ENCODE results near the gene XPA.
A peak's percentile ranks its signal among the peaks of the same experiment; 100 is the strongest.
"Not testable (repeated sequence)": the region's sequence is repeated elsewhere in the genome, so short reads cannot be mapped to it uniquely, and the experiment has no call there.

Gene XPA

DNA sequence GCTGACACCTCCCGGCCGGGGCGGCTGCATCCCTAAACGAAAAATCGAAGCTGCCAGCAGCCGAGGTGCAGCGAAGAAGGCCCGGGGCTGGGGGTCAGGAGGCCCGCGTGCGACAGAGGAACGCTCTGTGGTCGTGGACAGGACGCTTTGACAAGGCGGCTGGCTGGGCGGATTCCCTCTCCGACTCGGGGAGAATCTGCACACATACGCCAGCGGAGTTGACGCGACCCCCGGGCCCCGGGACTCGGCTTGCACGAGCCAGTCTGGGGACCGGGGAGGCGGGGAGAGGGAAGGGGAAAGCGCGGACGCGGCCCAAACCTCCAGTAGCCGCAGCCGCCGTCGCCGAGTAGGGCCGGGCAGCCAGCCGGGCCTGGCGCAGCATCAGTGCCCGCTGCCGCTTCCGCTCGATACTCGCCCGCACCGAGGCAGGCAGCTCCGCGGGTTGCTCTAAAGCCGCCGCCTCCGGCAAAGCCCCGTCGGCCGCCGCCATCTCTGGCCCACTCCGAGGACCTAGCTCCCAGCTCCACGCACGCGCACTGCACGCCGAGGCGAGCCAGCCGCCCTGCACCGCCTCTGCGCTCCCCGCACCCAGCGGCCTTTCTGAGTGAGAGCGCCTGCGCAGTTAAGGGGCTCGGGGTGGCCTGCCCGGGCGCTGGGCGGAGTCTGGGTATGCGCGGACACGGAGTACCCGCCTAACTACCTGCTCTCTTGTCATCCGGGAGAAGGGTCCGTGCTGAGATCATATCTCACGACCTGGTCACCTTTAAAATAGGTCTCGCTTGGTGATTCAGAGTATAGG is at the start of gene XPA:
Gene XPA, minus strand, starts transcription at position 538 of the 799 bp plus-strand sequence. Its CDS starts 48 bp downstream, at position 490.
- peak; percentile 93 to 99 (median 96) for DNase-seq
- intact Hi-C loops (cut with DNase I) = loop anchor here (2.0 to 10.0 kb wide), 2 partner anchors 62 to 558 kb away; partner anchors contain the start of gene TBC1D2

- DNase-seq = no peak
Measured at GRCh38 chr9:97744710-97745708, 47.9 kb upstream of the XPA start.

DNA sequence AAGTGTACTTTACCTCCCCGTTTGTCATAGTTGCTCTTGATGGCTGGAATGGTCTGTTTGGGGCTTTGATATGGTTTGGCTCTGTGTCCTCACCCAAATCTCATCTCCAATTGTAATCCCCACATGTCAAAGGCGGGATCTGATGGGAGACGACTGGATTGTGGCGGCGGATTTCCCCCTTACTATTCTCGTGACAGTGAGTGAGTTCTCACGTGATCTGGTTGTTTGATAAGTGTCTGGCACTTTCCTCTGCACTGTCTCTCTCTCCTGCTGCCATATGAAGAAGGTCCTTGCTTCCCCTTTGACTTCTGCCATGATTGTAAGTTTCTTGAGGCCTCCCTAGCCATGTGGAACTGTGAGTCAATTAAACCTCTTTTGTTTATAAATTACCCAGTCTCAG is 46.9 kb upstream of the XPA start:
- intact Hi-C loops (cut with DNase I); DNase-seq: not testable (repeated sequence)

More at GRCh38 chr9:97744710-97745708, 47.9 kb upstream of the XPA start:
- intact Hi-C loops (cut with DNase I) = no loop called here

GRCh38 chr9:97742545-97742944 is 45.4 kb upstream of the XPA start:
- intact Hi-C loops (cut with DNase I) = no loop called here

GRCh38 chr9:97741947-97742346 is 44.8 kb upstream of the XPA start:
- intact Hi-C loops (cut with DNase I) = no loop called here
- DNase-seq = no peak

More at GRCh38 chr9:97742545-97742944, 45.4 kb upstream of the XPA start:
- no peak for DNase-seq

- intact Hi-C loops (cut with DNase I) = no loop called here
- peak in 6 of 10 donors; percentile 11 to 88 (median 52) for DNase-seq
Measured at GRCh38 chr9:97740848-97741821, 44.0 kb upstream of the XPA start.

DNA sequence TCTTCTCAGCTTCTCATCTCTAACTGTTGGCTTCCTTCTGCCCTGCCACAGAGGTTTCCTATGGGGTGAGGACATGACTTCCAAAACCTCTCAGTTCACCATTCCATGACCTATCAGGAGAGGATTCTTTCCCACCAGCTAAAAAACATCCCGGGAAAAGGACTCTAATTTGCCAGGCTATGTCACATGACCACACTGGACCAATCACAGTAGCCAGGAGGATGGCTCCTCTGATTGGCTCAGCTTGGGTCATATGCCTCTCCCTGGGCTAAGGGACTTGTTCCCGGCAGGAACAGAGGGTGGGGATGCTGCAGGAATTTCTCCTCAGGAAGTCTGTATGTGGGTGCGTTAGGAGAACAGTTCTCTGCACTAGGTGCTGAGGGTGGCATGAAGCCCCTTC is 40.3 kb upstream of the XPA start:
- intact Hi-C loops (cut with DNase I) = no loop called here
- no peak for DNase-seq

DNA sequence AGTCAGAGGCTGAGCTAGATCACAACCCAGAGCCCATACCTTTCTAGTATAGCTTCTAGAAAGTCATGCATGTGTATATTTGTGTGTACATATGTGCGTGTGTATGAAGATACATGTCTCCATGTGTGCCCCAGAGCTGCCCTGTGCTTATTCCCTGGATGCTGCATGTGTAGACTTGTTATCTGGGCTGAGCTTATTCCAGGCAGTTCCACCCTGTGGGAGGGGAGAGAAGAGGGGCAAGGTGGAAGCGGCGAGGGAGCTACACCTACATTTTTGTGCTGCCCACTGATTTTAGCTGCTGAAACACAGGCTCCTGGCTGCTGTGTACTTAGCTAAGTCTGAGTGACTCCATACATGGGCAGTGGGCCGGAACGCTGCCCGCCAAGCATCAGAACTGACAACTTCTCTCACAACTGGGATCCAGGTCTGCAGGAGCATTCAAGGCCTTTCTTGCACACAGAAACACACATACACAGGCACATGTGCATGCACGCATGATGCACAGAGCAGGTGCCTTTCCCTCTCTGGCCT is 38.0 kb upstream of the XPA start:
- intact Hi-C loops (cut with DNase I) = no loop called here
- DNase-seq = no peak

GRCh38 chr9:97726716-97727115 is 29.6 kb upstream of the XPA start:
- intact Hi-C loops (cut with DNase I) = no loop called here
- DNase-seq = no peak

- DNase-seq = no peak
- intact Hi-C loops (cut with DNase I) = no loop called here
Measured at GRCh38 chr9:97723819-97724218, 26.7 kb upstream of the XPA start.

GRCh38 chr9:97722331-97722730 is 25.2 kb upstream of the XPA start:
- intact Hi-C loops (cut with DNase I) = no loop called here
- no peak for DNase-seq

- intact Hi-C loops (cut with DNase I) = no loop called here
Measured at GRCh38 chr9:97721396-97721795, 24.3 kb upstream of the XPA start.

GRCh38 chr9:97717866-97718265 is 20.7 kb upstream of the XPA start:
- intact Hi-C loops (cut with DNase I) = no loop called here
- no peak for DNase-seq

More at GRCh38 chr9:97721396-97721795, 24.3 kb upstream of the XPA start:
- no peak for DNase-seq

GRCh38 chr9:97714435-97714834 is 17.3 kb upstream of the XPA start:
- DNase-seq = no peak
- intact Hi-C loops (cut with DNase I) = no loop called here

DNA sequence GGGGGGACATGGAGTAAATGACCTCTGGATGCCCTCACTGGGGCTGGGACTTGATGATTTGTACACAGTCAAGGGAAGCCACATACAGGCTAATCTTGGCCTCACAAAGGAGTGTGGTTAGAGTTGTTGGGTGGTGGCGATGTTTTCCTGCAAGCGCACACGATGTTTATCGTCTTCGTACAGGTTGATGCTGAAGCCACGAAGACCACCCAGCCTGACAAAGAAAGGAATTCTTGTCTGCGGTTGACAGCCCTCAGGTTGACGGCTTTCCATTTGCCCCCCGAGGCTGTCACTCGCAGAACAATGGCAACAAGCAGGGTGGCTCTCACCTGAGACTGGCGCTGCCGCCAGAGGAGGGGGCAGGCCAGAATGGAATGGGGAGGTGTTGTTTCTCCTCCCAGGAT is 14.1 kb upstream of the XPA start:
- DNase-seq = no peak
- intact Hi-C loops (cut with DNase I) = no loop called here

DNA sequence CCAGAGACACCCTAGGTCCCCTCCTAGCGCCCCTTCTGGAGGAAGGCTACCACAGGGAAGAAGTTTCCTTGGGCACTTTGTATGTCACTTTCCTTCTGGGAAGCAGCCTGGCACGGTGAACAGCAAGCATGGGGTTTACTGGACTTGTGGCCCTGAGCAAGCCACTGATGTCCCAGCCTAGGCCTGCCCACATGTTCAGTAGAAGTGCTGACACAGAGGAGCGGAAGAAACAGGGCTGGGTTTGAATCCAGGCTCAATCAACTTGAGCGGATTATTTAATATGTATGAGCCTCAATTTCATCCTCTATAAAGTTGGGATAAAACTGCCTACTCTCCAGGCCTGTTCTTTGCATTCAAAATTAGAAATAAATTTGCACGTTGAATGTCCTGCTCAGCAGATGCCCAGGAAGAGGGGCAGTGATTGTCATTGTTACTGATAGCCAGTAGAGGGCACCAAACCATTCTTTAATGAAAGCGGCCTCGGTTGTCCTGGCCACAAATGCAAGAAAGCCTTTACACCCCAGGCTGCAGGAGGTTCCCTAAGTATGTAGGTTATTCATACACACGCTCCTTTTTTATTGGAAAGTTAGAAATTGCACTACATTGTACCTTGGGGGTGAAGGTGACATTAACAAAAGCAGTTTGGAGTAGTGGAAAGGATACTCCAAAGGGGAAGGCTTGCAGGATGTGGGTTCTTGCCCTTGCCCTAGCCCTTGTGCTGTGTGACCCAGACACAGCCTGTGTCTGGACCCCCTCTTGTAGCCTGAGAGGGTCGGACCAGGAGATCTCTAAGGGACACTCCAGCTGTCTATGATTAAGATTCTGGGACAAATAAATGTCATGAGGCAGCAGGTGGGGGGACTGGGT is 13.4 kb upstream of the XPA start:
- peak in 4 of 10 donors; percentile 21 to 42 (median 27) for DNase-seq
- intact Hi-C loops (cut with DNase I) = loop anchor here (1.0 kb wide), 1 partner anchor 191 kb away; no protein-coding TSS in a partner anchor

- intact Hi-C loops (cut with DNase I) = loop anchor here (10.0 kb wide), 1 partner anchor 289 kb away; no protein-coding TSS in a partner anchor
- DNase-seq = no peak
Measured at GRCh38 chr9:97706246-97706645, 9.1 kb upstream of the XPA start.

DNA sequence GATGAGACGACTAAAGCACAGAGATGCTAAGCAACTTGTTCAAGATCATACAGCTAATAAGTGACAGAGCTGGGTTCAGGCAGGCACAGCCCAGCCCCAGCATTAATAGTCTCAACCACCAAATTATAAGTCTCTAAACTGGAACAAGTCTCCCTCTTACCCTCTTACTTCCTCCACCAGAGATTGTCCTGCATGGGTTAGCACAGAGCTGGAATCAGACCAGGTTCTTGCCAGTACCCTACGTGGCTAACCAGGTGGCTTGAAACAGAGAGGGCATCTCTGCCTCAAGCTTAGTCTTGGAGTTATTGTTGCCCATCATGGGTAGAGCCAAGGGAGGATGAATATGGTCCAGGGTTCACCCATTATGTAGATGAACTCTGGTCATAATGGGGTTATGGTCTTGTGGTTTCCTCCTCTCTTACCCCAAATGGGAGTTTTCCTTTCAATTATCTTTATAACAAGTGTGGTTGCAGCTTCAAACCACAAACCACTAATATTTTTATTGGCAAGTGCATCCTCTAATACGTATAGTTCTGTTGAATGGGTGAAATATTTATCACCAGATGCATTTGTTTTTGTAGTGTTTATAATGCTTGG is 8.3 kb upstream of the XPA start:
- intact Hi-C loops (cut with DNase I) = loop anchor here (10.0 kb wide), 1 partner anchor 289 kb away; no protein-coding TSS in a partner anchor

More for the DNA sequence above, 8.3 kb upstream of the XPA start:
- no peak for DNase-seq

All from posterior cingulate gyrus (tissue), 11 donors.